IPS-18a (cell line): Measurements from ENCODE around the gene FAM118B.
A peak's percentile ranks its signal among the peaks of the same experiment; 100 is the strongest.

Experiments
- H3K27ac ChIP-seq: one replicate; pipeline ENCODE4 v1.5.1; 2013; ENCODE audit warnings: low read length
- H3K27me3 ChIP-seq: one replicate; pipeline ENCODE4 v1.6.1; 2013; ENCODE audit warnings: mild to moderate bottlenecking, low read length; ENCODE audit not compliant: control insufficient read depth, insufficient read depth
- H3K36me3 ChIP-seq: one replicate; pipeline ENCODE4 v1.6.1; 2013; ENCODE audit warnings: low read depth, low read length; ENCODE audit not compliant: control insufficient read depth
- H3K4me1 ChIP-seq: one replicate; pipeline ENCODE4 v1.6.1; 2013; ENCODE audit warnings: low read depth, low read length; ENCODE audit not compliant: control insufficient read depth
- H3K4me3 ChIP-seq: one replicate; pipeline ENCODE4 v1.5.1; 2013; ENCODE audit warnings: low read length
- H3K9ac ChIP-seq: one replicate; pipeline ENCODE4 v1.6.1; 2013; ENCODE audit warnings: mild to moderate bottlenecking, low read length, moderate library complexity
- H3K9me3 ChIP-seq: one replicate; pipeline ENCODE4 v1.6.1; 2013; ENCODE audit warnings: low read depth, low read length; ENCODE audit not compliant: control insufficient read depth

Gene FAM118B

GRCh38 chr11:126263489-126263888 lies 51.9 kb downstream of the FAM118B start:
- peaks cover 4% of the 10 kb centered on the region for H3K4me1 ChIP-seq
- H3K36me3 ChIP-seq, result peaks cover 68% of the 10 kb centered on the region
- no peaks in the 10 kb centered on the region for H3K27me3 ChIP-seq
- H3K9me3 ChIP-seq, result no peaks in the 10 kb centered on the region
- H3K27ac ChIP-seq, result no peak overlapping the region
- no peak overlapping the region for H3K9ac ChIP-seq
- no peak overlapping the region for H3K4me3 ChIP-seq

GRCh38 chr11:126265811-126266210 lies 54.2 kb downstream of the FAM118B start:
- H3K9ac ChIP-seq, result no peak overlapping the region
- no peak overlapping the region for H3K27ac ChIP-seq
- no peaks in the 10 kb centered on the region for H3K27me3 ChIP-seq
- peaks cover 4% of the 10 kb centered on the region for H3K4me1 ChIP-seq
- peaks cover 66% of the 10 kb centered on the region for H3K36me3 ChIP-seq
- no peaks in the 10 kb centered on the region for H3K9me3 ChIP-seq
- H3K4me3 ChIP-seq, result no peak overlapping the region

GRCh38 chr11:126267650-126268049 lies 56.1 kb downstream of the FAM118B start:
- Histone ChIP-seq H3K4me1 (peaks cover 4% of the 10 kb centered on the region), H3K27ac (peak overlapping the region; percentile 5), H3K27me3 (no peaks in the 10 kb centered on the region), H3K9ac (peak overlapping the region; percentile 78), H3K36me3 (peaks cover 52% of the 10 kb centered on the region), H3K9me3 (no peaks in the 10 kb centered on the region), H3K4me3 (peak overlapping the region; percentile 84)

GRCh38 chr11:126268361-126268707 lies 56.8 kb downstream of the FAM118B start:
- peak overlapping the region; percentile 78 for H3K9ac ChIP-seq
- peaks cover 4% of the 10 kb centered on the region for H3K4me1 ChIP-seq
- H3K9me3 ChIP-seq, result no peaks in the 10 kb centered on the region
- peaks cover 48% of the 10 kb centered on the region for H3K36me3 ChIP-seq
- H3K27ac ChIP-seq, result peak overlapping the region; percentile 65
- H3K27me3 ChIP-seq, result no peaks in the 10 kb centered on the region
- H3K4me3 ChIP-seq, result peak overlapping the region; percentile 84

GRCh38 chr11:126268708-126269579 lies 57.4 kb downstream of the FAM118B start, which contains the start of the genes FOXRED1 and SRPRA:
TSS of gene FOXRED1 (plus strand) at chr11:126269154. CDS start at chr11:126269207, 53 bp downstream.
TSS of gene SRPRA (minus strand) at chr11:126268895. CDS start at chr11:126268804, 91 bp downstream.
- Histone ChIP-seq H3K36me3 (peaks cover 48% of the 10 kb centered on the region), H3K4me1 (peaks cover 4% of the 10 kb centered on the region), H3K27me3 (no peaks in the 10 kb centered on the region), H3K9ac (peak within 1 kb of the TSS; percentile 84), H3K4me3 (peak within 1 kb of the TSS; percentile 84), H3K27ac (peak within 1 kb of the TSS; percentile 65), H3K9me3 (no peaks in the 10 kb centered on the region)

GRCh38 chr11:126277322-126277721 lies 65.7 kb downstream of the FAM118B start:
- peaks cover 4% of the 10 kb centered on the region for H3K4me1 ChIP-seq
- no peak overlapping the region for H3K27ac ChIP-seq
- no peak overlapping the region for H3K4me3 ChIP-seq
- H3K9me3 ChIP-seq, result no peaks in the 10 kb centered on the region
- H3K9ac ChIP-seq, result no peak overlapping the region
- peaks cover 10% of the 10 kb centered on the region for H3K27me3 ChIP-seq
- H3K36me3 ChIP-seq, result peaks cover 39% of the 10 kb centered on the region

- no peak overlapping the region for H3K9ac ChIP-seq
- peaks cover 10% of the 10 kb centered on the region for H3K27me3 ChIP-seq
- peaks cover 39% of the 10 kb centered on the region for H3K36me3 ChIP-seq
- no peak overlapping the region for H3K27ac ChIP-seq
- no peaks in the 10 kb centered on the region for H3K9me3 ChIP-seq
- peaks cover 4% of the 10 kb centered on the region for H3K4me1 ChIP-seq
- H3K4me3 ChIP-seq, result no peak overlapping the region
Observed at GRCh38 chr11:126277780-126278179, 66.2 kb downstream of the FAM118B start.

GRCh38 chr11:126279191-126279590 lies 67.6 kb downstream of the FAM118B start:
- peaks cover 4% of the 10 kb centered on the region for H3K4me1 ChIP-seq
- H3K9ac ChIP-seq, result no peak overlapping the region
- H3K27ac ChIP-seq, result no peak overlapping the region
- H3K27me3 ChIP-seq, result peaks cover 21% of the 10 kb centered on the region
- H3K4me3 ChIP-seq, result no peak overlapping the region
- H3K9me3 ChIP-seq, result no peaks in the 10 kb centered on the region
- H3K36me3 ChIP-seq, result peaks cover 27% of the 10 kb centered on the region

- peaks cover 19% of the 10 kb centered on the region for H3K36me3 ChIP-seq
- peaks cover 4% of the 10 kb centered on the region for H3K4me1 ChIP-seq
- H3K27me3 ChIP-seq, result peaks cover 21% of the 10 kb centered on the region
Observed at GRCh38 chr11:126280595-126280994, 69.0 kb downstream of the FAM118B start.

GRCh38 chr11:126281245-126281644 lies 69.7 kb downstream of the FAM118B start:
- peaks cover 4% of the 10 kb centered on the region for H3K4me1 ChIP-seq
- H3K4me3 ChIP-seq, result no peak overlapping the region
- H3K9me3 ChIP-seq, result no peaks in the 10 kb centered on the region
- peaks cover 16% of the 10 kb centered on the region for H3K36me3 ChIP-seq
- H3K27ac ChIP-seq, result no peak overlapping the region
- H3K9ac ChIP-seq, result no peak overlapping the region
- peaks cover 21% of the 10 kb centered on the region for H3K27me3 ChIP-seq

More at GRCh38 chr11:126280595-126280994, 69.0 kb downstream of the FAM118B start:
- no peaks in the 10 kb centered on the region for H3K9me3 ChIP-seq
- no peak overlapping the region for H3K9ac ChIP-seq
- no peak overlapping the region for H3K27ac ChIP-seq
- no peak overlapping the region for H3K4me3 ChIP-seq

GRCh38 chr11:126281666-126282175 lies 70.1 kb downstream of the FAM118B start:
- H3K36me3 ChIP-seq, result peaks cover 16% of the 10 kb centered on the region
- H3K27me3 ChIP-seq, result peaks cover 21% of the 10 kb centered on the region
- peaks cover 4% of the 10 kb centered on the region for H3K4me1 ChIP-seq
- no peak overlapping the region for H3K9ac ChIP-seq
- H3K4me3 ChIP-seq, result peak overlapping the region; percentile 72
- H3K27ac ChIP-seq, result no peak overlapping the region
- H3K9me3 ChIP-seq, result no peaks in the 10 kb centered on the region
